Mammary epithelial cell (primary cell): ENCODE data around the gene PAX5.

Experiments
- EZH2 ChIP-seq: IDR thresholded peaks from 2 replicates; pipeline ENCODE4 v1.6.1; 2012; ENCODE audit warnings: low read length, inconsistent platforms, borderline replicate concordance
- TF ChIP-seq, protein P1 (sequence below), 2 donors: IDR thresholded peaks in 1 of 2; conservative IDR thresholded peaks in 1 of 2; 2 replicates each; pipeline ENCODE4 v1.5.1; 2011 to 2012; ENCODE audit warnings: inconsistent platforms in 2 of 2, low read length in 2 of 2, mild to moderate bottlenecking in 2 of 2, control low read depth in 1 of 2, low read depth in 1 of 2; ENCODE audit not compliant: insufficient read depth in 1 of 2; ENCODE audit errors: extremely low read depth in 1 of 2

DNA sequence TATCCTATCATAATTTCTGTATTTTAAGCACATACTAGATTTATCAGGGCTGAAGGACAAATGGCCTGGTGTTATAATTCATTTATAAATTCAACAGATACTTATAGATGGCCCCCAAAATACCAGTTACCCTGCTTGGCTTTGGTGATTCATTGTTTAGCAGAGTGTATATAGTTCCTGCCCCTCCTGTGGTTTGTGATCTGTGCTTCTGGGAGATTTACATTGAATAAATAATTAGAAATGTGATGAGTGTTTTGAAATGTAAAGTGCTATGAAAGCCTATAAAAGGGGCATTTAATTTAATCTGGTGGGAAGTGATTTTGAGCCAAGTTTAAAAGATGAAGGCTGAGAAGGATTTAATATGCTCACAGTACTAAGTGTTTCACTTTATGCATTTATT lies 49.6 kb upstream of the PAX5 start:
- TF ChIP-seq, protein P1, sequence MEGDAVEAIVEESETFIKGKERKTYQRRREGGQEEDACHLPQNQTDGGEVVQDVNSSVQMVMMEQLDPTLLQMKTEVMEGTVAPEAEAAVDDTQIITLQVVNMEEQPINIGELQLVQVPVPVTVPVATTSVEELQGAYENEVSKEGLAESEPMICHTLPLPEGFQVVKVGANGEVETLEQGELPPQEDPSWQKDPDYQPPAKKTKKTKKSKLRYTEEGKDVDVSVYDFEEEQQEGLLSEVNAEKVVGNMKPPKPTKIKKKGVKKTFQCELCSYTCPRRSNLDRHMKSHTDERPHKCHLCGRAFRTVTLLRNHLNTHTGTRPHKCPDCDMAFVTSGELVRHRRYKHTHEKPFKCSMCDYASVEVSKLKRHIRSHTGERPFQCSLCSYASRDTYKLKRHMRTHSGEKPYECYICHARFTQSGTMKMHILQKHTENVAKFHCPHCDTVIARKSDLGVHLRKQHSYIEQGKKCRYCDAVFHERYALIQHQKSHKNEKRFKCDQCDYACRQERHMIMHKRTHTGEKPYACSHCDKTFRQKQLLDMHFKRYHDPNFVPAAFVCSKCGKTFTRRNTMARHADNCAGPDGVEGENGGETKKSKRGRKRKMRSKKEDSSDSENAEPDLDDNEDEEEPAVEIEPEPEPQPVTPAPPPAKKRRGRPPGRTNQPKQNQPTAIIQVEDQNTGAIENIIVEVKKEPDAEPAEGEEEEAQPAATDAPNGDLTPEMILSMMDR (conservative IDR thresholded peaks at IDR 0.05 in 1 of 2, IDR thresholded peaks at IDR 0.05 in 1 of 2; ENCODE audit: extremely low read depth in 1 of 2, insufficient read depth in 1 of 2, low read depth in 1 of 2, low read length in 2 of 2), result no peak
- TF ChIP-seq EZH2, result no peak
